ENCODE measurements around the gene WDR45B. TPM values are rescaled to one million over a fixed set of nuclear protein-coding genes. Genes with fewer than 3 reads are reported as not detected.
"Not testable (repeated sequence)": the region's sequence is repeated elsewhere in the genome, so short reads cannot be mapped to it uniquely, and the experiment has no call there.

WDR45B gene
- total and polyA plus RNA-seq, 2 experiments from 2014 or later: 82.6 to 112 TPM

DNA sequence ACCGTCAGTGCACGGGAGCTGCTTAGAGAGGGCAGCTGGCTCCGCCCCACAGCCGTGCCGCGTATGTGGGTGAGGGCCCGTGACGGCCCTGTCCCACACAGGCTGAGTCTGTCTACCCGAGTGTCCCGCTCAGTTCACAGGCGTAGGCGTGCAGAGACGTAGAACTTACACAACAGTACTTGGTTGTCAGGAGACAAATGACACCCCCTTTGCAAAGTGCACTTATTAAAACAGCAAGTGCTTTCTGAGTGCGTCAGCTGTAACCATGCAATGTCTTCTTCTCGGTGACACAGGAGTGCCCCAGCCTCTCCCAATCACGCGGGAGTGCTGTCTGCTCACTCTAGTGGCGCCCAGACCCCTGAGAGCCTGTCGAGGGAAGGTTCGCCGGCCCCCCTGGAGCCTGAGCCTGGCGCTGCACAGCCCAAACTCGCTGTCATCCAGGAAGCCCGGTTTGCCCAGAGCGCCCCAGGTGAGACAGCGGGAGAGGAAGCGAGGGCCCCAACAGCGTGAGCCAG is 64.5 kb downstream of the WDR45B start:
- H3K27me3 ChIP-seq: no peaks in the 10 kb centered on the region
- H3K4me1 ChIP-seq (ENCODE audit: insufficient read depth): no peaks in the 10 kb centered on the region
- H3K9me2 ChIP-seq (replicated peaks; ENCODE audit: insufficient read depth): no peaks in the 10 kb centered on the region
- peaks cover 19% of the 10 kb centered on the region for H3K79me2 ChIP-seq
- H3K27ac ChIP-seq: no peak overlapping the region
- TF ChIP-seq EZH2phosphoT487 (IDR thresholded peaks at IDR 0.05; ENCODE audit: low read depth, severe bottlenecking, unreplicated experiment) (no peak), EZH2 (IDR thresholded peaks at IDR 0.05; ENCODE audit: borderline replicate concordance) (no peak)
- TF ChIP-seq, protein P1, sequence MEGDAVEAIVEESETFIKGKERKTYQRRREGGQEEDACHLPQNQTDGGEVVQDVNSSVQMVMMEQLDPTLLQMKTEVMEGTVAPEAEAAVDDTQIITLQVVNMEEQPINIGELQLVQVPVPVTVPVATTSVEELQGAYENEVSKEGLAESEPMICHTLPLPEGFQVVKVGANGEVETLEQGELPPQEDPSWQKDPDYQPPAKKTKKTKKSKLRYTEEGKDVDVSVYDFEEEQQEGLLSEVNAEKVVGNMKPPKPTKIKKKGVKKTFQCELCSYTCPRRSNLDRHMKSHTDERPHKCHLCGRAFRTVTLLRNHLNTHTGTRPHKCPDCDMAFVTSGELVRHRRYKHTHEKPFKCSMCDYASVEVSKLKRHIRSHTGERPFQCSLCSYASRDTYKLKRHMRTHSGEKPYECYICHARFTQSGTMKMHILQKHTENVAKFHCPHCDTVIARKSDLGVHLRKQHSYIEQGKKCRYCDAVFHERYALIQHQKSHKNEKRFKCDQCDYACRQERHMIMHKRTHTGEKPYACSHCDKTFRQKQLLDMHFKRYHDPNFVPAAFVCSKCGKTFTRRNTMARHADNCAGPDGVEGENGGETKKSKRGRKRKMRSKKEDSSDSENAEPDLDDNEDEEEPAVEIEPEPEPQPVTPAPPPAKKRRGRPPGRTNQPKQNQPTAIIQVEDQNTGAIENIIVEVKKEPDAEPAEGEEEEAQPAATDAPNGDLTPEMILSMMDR (IDR thresholded peaks at IDR 0.05; ENCODE audit: poor library complexity): no peak
- H3K4me3 ChIP-seq: no peak overlapping the region
- no peaks in the 10 kb centered on the region for H4K20me1 ChIP-seq (ENCODE audit: insufficient read depth, poor library complexity, severe bottlenecking)
- no peaks in the 10 kb centered on the region for H3K36me3 ChIP-seq (replicated peaks; ENCODE audit: insufficient read depth, low read depth)
- no peak for DNase-seq (ENCODE audit: low spot score)
- 95% methylated on average over 28 of the region's 28 CpGs for WGBS (ENCODE audit: low lambda C conversion rate, missing lambda C conversion rate)
- no peak overlapping the region for H2AFZ ChIP-seq
- no peaks in the 10 kb centered on the region for H3K9me3 ChIP-seq (ENCODE audit: low read depth)
- no peak overlapping the region for H3K4me2 ChIP-seq

DNA sequence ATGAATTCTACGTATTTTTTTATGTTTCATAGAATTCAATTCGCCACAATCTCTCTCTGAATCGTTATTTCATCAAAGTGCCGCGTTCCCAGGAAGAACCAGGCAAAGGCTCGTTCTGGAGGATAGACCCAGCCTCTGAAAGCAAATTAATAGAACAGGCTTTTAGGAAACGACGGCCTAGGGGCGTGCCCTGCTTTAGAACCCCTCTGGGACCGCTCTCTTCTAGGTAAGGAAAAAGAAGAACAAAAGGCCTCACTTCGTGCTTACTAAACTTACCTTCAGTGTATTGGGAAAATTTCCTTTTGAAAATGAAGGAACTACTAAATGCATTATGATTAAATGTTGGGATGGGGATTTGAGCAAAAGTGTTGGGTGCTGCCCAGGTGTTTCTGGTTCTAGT is 65.5 kb downstream of the WDR45B start:
- H3K27ac ChIP-seq: no peak overlapping the region
- no peaks in the 10 kb centered on the region for H3K9me3 ChIP-seq (ENCODE audit: low read depth)
- no peak for DNase-seq (ENCODE audit: low spot score)
- 89% methylated on average over 11 of the region's 11 CpGs for WGBS (ENCODE audit: low lambda C conversion rate, missing lambda C conversion rate)
- no peaks in the 10 kb centered on the region for H3K9me2 ChIP-seq (replicated peaks; ENCODE audit: insufficient read depth)
- H2AFZ ChIP-seq: no peak overlapping the region
- H3K4me3 ChIP-seq: no peak overlapping the region
- TF ChIP-seq EZH2 (IDR thresholded peaks at IDR 0.05; ENCODE audit: borderline replicate concordance): no peak
- TF ChIP-seq, protein P1 (IDR thresholded peaks at IDR 0.05; ENCODE audit: poor library complexity): no peak
- TF ChIP-seq EZH2phosphoT487 (IDR thresholded peaks at IDR 0.05; ENCODE audit: low read depth, severe bottlenecking, unreplicated experiment): no peak
- H4K20me1 ChIP-seq (ENCODE audit: insufficient read depth, poor library complexity, severe bottlenecking): no peaks in the 10 kb centered on the region
- H3K27me3 ChIP-seq: no peaks in the 10 kb centered on the region
- no peaks in the 10 kb centered on the region for H3K4me1 ChIP-seq (ENCODE audit: insufficient read depth)
- H3K4me2 ChIP-seq: no peak overlapping the region
- H3K79me2 ChIP-seq: peaks cover 20% of the 10 kb centered on the region
- no peaks in the 10 kb centered on the region for H3K36me3 ChIP-seq (replicated peaks; ENCODE audit: insufficient read depth, low read depth)

DNA sequence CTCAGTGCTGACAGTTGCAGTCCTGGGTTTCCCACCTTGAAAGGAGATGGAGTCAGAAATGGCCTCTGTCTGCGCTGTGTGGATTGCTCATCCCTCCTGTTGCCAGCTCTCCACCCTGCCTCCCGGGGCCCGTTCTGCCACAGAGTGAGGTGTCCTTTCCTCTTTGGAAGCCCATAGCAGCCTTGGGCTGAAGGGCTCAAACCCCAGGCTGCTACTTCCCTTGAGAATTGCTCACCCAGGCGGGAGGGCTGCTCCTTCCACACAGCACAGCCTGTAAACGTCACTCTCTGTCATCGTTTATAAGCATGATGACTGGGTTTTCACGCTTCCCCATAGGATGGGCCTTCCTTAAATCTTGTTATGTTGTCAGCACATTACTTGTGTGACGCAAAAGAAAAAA is 66.0 kb downstream of the WDR45B start:
- H3K79me2 ChIP-seq: peaks cover 25% of the 10 kb centered on the region
- no peaks in the 10 kb centered on the region for H3K36me3 ChIP-seq (replicated peaks; ENCODE audit: insufficient read depth, low read depth)
- TF ChIP-seq, protein P1 (IDR thresholded peaks at IDR 0.05; ENCODE audit: poor library complexity): no peak
- TF ChIP-seq EZH2 (IDR thresholded peaks at IDR 0.05; ENCODE audit: borderline replicate concordance) (no peak), EZH2phosphoT487 (IDR thresholded peaks at IDR 0.05; ENCODE audit: low read depth, severe bottlenecking, unreplicated experiment) (no peak)
- H3K27ac ChIP-seq: no peak overlapping the region
- H3K4me1 ChIP-seq (ENCODE audit: insufficient read depth): no peaks in the 10 kb centered on the region
- 82% methylated on average over 8 of the region's 8 CpGs for WGBS (ENCODE audit: low lambda C conversion rate, missing lambda C conversion rate)
- no peaks in the 10 kb centered on the region for H3K9me3 ChIP-seq (ENCODE audit: low read depth)
- no peaks in the 10 kb centered on the region for H3K9me2 ChIP-seq (replicated peaks; ENCODE audit: insufficient read depth)
- H4K20me1 ChIP-seq (ENCODE audit: insufficient read depth, poor library complexity, severe bottlenecking): no peaks in the 10 kb centered on the region
- H3K4me3 ChIP-seq: no peak overlapping the region
- H3K4me2 ChIP-seq: no peak overlapping the region
- no peak for DNase-seq (ENCODE audit: low spot score)
- no peak overlapping the region for H2AFZ ChIP-seq
- H3K27me3 ChIP-seq: no peaks in the 10 kb centered on the region

DNA sequence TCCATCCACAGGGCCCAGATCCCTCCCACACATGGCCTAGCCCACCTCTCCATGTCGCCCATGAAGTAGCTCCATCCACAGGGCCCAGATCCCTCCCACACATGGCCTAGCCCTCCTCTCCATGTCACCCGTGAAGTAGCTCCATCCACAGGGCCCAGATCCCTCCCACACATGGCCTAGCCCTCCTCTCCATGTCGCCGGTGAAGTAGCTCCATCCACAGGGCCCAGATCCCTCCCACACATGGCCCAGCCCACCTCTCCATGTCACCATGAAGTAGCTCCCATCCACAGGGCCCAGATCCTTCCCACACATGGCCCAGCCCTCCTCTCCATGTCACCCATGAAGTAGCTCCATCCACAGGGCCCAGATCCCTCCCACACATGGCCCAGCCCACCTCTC is 68.3 kb downstream of the WDR45B start:
- H3K9me3 ChIP-seq (ENCODE audit: low read depth); H3K27ac ChIP-seq; H3K27me3 ChIP-seq; DNase-seq (ENCODE audit: low spot score); H3K36me3 ChIP-seq (replicated peaks; ENCODE audit: insufficient read depth, low read depth); H3K4me2 ChIP-seq; H3K9me2 ChIP-seq (replicated peaks; ENCODE audit: insufficient read depth); H4K20me1 ChIP-seq (ENCODE audit: insufficient read depth, poor library complexity, severe bottlenecking); H3K4me1 ChIP-seq (ENCODE audit: insufficient read depth); H2AFZ ChIP-seq; H3K4me3 ChIP-seq: not testable (repeated sequence)
- 100% methylated on average over 1 of the region's 4 CpGs for WGBS (ENCODE audit: low lambda C conversion rate, missing lambda C conversion rate)
- peaks cover 33% of the 10 kb centered on the region for H3K79me2 ChIP-seq

Data from hepatocyte (in vitro differentiated cells).